Mucosa of rectum (tissue), 2 donors: Measurements from ENCODE around the gene KHK.
A peak's percentile ranks its signal among the peaks of the same experiment; 100 is the strongest.

Experiments used
- H3K27ac ChIP-seq, 2 donors: one replicate each; pipeline ENCODE4 v1.7.0; 2013; ENCODE audit warnings: inconsistent platforms in 2 of 2, low read depth in 2 of 2, low read length in 2 of 2
- H3K27me3 ChIP-seq, 2 donors: one replicate each; pipeline ENCODE4 v1.7.0; 2013; ENCODE audit warnings: low read length in 2 of 2; ENCODE audit not compliant: control insufficient read depth in 2 of 2, insufficient read depth in 2 of 2
- H3K36me3 ChIP-seq, 2 donors: one replicate each; pipeline ENCODE4 v1.7.0; 2013; ENCODE audit warnings: low read length in 2 of 2; ENCODE audit not compliant: control insufficient read depth in 2 of 2, insufficient read depth in 2 of 2
- H3K4me1 ChIP-seq, 2 donors: one replicate each; pipeline ENCODE4 v1.7.0; 2013; ENCODE audit warnings: low read length in 2 of 2, mild to moderate bottlenecking in 1 of 2; ENCODE audit not compliant: control insufficient read depth in 2 of 2, insufficient read depth in 2 of 2
- H3K4me3 ChIP-seq, 2 donors: one replicate each; pipeline ENCODE4 v1.7.0; 2013; ENCODE audit warnings: low read length in 2 of 2
- H3K9ac ChIP-seq, 2 donors: one replicate each; pipeline ENCODE4 v1.7.0; 2013; ENCODE audit warnings: low read length in 2 of 2, low read depth in 1 of 2, mild to moderate bottlenecking in 1 of 2
- H3K9me3 ChIP-seq, 2 donors: one replicate each; pipeline ENCODE4 v1.7.0; 2013; ENCODE audit warnings: low read length in 2 of 2; ENCODE audit not compliant: control insufficient read depth in 2 of 2
- donor health status: healthy.
- donor health status: Normal muscosa, but diverticular disease.

Gene KHK

GRCh38 chr2:27080603-27080936 is 6.0 kb upstream of the KHK start:
- Histone ChIP-seq H3K36me3 (no peaks in the 10 kb centered on the region), H3K4me1 (peaks cover 20 to 26% of the 10 kb centered on the region in 2 donors), H3K9me3 (no peaks in the 10 kb centered on the region), H3K27ac (peak overlapping the region; percentile 68 to 93), H3K27me3 (no peaks in the 10 kb centered on the region), H3K4me3 (peak overlapping the region in 1 of 2 donors; percentile 72), H3K9ac (peak overlapping the region; percentile 14 to 21)

- H3K4me3 ChIP-seq = peak overlapping the region in 1 of 2 donors; percentile 72
- no peaks in the 10 kb centered on the region for H3K9me3 ChIP-seq
- H3K9ac ChIP-seq = no peak overlapping the region
- H3K4me1 ChIP-seq = peaks cover 29 to 33% of the 10 kb centered on the region in 2 donors
- H3K27ac ChIP-seq = peak overlapping the region in 1 of 2 donors; percentile 93
- no peaks in the 10 kb centered on the region for H3K27me3 ChIP-seq
- no peaks in the 10 kb centered on the region for H3K36me3 ChIP-seq
Observed at GRCh38 chr2:27081984-27082772, 4.4 kb upstream of the KHK start.

GRCh38 chr2:27082773-27083409 is 3.7 kb upstream of the KHK start:
- Histone ChIP-seq H3K36me3 (no peaks in the 10 kb centered on the region), H3K4me3 (no peak overlapping the region), H3K27ac (no peak overlapping the region), H3K27me3 (no peaks in the 10 kb centered on the region), H3K9me3 (no peaks in the 10 kb centered on the region), H3K4me1 (peaks cover 34 to 37% of the 10 kb centered on the region in 2 donors), H3K9ac (no peak overlapping the region)

- Histone ChIP-seq H3K4me1 (peaks cover 34 to 37% of the 10 kb centered on the region in 2 donors), H3K27me3 (no peaks in the 10 kb centered on the region), H3K9ac (no peak overlapping the region), H3K27ac (no peak overlapping the region), H3K9me3 (no peaks in the 10 kb centered on the region), H3K36me3 (no peaks in the 10 kb centered on the region), H3K4me3 (no peak overlapping the region)
Observed at GRCh38 chr2:27083410-27084296, 2.9 kb upstream of the KHK start.

GRCh38 chr2:27084297-27085061 is 2.1 kb upstream of the KHK start:
- no peaks in the 10 kb centered on the region for H3K9me3 ChIP-seq
- H3K4me3 ChIP-seq = no peak overlapping the region
- no peak overlapping the region for H3K9ac ChIP-seq
- H3K4me1 ChIP-seq = peaks cover 34 to 40% of the 10 kb centered on the region in 2 donors
- H3K36me3 ChIP-seq = no peaks in the 10 kb centered on the region
- no peak overlapping the region for H3K27ac ChIP-seq
- no peaks in the 10 kb centered on the region for H3K27me3 ChIP-seq

GRCh38 chr2:27085062-27085672 is 1.4 kb upstream of the KHK start:
- H3K9me3 ChIP-seq = no peaks in the 10 kb centered on the region
- H3K9ac ChIP-seq = peak overlapping the region; percentile 77 to 79
- H3K4me3 ChIP-seq = peak overlapping the region; percentile 70 to 72
- H3K27me3 ChIP-seq = no peaks in the 10 kb centered on the region
- peaks cover 34 to 40% of the 10 kb centered on the region in 2 donors for H3K4me1 ChIP-seq
- peak overlapping the region; percentile 82 to 88 for H3K27ac ChIP-seq
- H3K36me3 ChIP-seq = no peaks in the 10 kb centered on the region

- no peaks in the 10 kb centered on the region for H3K36me3 ChIP-seq
- no peaks in the 10 kb centered on the region for H3K27me3 ChIP-seq
- H3K4me3 ChIP-seq = peak overlapping the region; percentile 70 to 72
- peaks cover 32 to 36% of the 10 kb centered on the region in 2 donors for H3K4me1 ChIP-seq
- H3K9ac ChIP-seq = peak overlapping the region; percentile 77 to 79
- H3K27ac ChIP-seq = peak overlapping the region; percentile 82 to 88
- H3K9me3 ChIP-seq = no peaks in the 10 kb centered on the region
Observed at GRCh38 chr2:27085673-27086089, 891 bp upstream of the KHK start.

GRCh38 chr2:27086090-27086723 is 365 bp upstream of the KHK start:
- Histone ChIP-seq H3K4me1 (peaks cover 28 to 33% of the 10 kb centered on the region in 2 donors), H3K9ac (peak overlapping the region; percentile 77 to 79)

More at GRCh38 chr2:27086090-27086723, 365 bp upstream of the KHK start:
- no peaks in the 10 kb centered on the region for H3K27me3 ChIP-seq
- H3K36me3 ChIP-seq = no peaks in the 10 kb centered on the region
- H3K9me3 ChIP-seq = no peaks in the 10 kb centered on the region
- peak overlapping the region; percentile 82 to 88 for H3K27ac ChIP-seq
- H3K4me3 ChIP-seq = peak overlapping the region; percentile 70 to 72
